OCI-LY1 (cell line): ENCODE results near the gene CAMTA1.

Source experiments
- EZH2 ChIP-seq: fragments of 200-600 bp; sonication (generic), shearing (Covaris generic); IDR thresholded peaks from 2 replicates; pipeline ENCODE4 v1.8.0; 2017; ENCODE audit warnings: borderline replicate concordance, mixed run types, mild to moderate bottlenecking, antibody characterized with exemption, low read length, moderate library complexity, mixed read lengths
- TF ChIP-seq, protein P1 (sequence below): fragments of 200-600 bp; sonication (generic), shearing (Covaris generic); IDR thresholded peaks from 2 replicates; pipeline ENCODE4 v1.5.1; 2017; ENCODE audit warnings: mild to moderate bottlenecking, antibody characterized with exemption, low read length, moderate library complexity, mixed read lengths

- no peak for TF ChIP-seq EZH2
- TF ChIP-seq, protein P1, sequence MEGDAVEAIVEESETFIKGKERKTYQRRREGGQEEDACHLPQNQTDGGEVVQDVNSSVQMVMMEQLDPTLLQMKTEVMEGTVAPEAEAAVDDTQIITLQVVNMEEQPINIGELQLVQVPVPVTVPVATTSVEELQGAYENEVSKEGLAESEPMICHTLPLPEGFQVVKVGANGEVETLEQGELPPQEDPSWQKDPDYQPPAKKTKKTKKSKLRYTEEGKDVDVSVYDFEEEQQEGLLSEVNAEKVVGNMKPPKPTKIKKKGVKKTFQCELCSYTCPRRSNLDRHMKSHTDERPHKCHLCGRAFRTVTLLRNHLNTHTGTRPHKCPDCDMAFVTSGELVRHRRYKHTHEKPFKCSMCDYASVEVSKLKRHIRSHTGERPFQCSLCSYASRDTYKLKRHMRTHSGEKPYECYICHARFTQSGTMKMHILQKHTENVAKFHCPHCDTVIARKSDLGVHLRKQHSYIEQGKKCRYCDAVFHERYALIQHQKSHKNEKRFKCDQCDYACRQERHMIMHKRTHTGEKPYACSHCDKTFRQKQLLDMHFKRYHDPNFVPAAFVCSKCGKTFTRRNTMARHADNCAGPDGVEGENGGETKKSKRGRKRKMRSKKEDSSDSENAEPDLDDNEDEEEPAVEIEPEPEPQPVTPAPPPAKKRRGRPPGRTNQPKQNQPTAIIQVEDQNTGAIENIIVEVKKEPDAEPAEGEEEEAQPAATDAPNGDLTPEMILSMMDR: no peak
Observed at GRCh38 chr1:7476402-7476801, 691.1 kb downstream of the CAMTA1 start.
